HCT116 (cell line): ENCODE measurements around the gene CLEC11A. TPM values are rescaled to one million over a fixed set of nuclear protein-coding genes. Genes with fewer than 3 reads are reported as not detected.

Experiments used
- ATAC-seq: fragments of 200-7000 bp; cut with Tn5 transposase; 2 replicates; pipeline ENCODE4 v1.9.1; 2020; ENCODE audit warnings: mild to moderate bottlenecking, moderate library complexity
- BruUV-seq: library from RNA; stranded (reverse); fragments of 400-500 nt; replicated peaks from 2 replicates; lab custom pipeline; 2021; lab: Mats Ljungman, UMichigan
- CTCF ChIA-PET: fragments of 300-600 bp; sonication (Branson Sonifier 250); formaldehyde crosslinking; loops from one replicate; lab custom pipeline; 2021; ENCODE audit warnings: antibody characterized with exemption; lab: Charles Lee
- POLR2A ChIA-PET: fragments of 300-600, 350-600 bp; sonication (Branson Sonifier 250); formaldehyde crosslinking; loops from one replicate; lab custom pipeline; 2021; ENCODE audit warnings: antibody characterized with exemption; lab: Charles Lee
- RAD21 ChIA-PET, 2 experiments: fragments of 300-600 bp; sonication (Branson Sonifier 250); formaldehyde crosslinking; loops; one replicate each; lab custom pipeline; 2023; ENCODE audit warnings: low total read pairs in 2 of 2; ENCODE audit not compliant: uncharacterized antibody in 2 of 2, unreplicated experiment in 2 of 2, low non-redundant PET in 1 of 2; lab: Charles Lee
- DNase-seq: peaks from one replicate; pipeline ENCODE4 v3.0.0-alpha.2; 2010; ENCODE audit warnings: low read depth, low spot score
- H2AFZ ChIP-seq: fragments of 200-600 bp; shearing (Covaris generic), sonication (generic); 2 replicates; pipeline ENCODE4 v1.6.1; 2017; ENCODE audit warnings: low read depth, mixed run types, mixed read lengths, antibody characterized with exemption, low read length; ENCODE audit not compliant: poor library complexity, severe bottlenecking
- H3K27ac ChIP-seq: 2 replicates; pipeline ENCODE4 v1.5.1; 2012; ENCODE audit warnings: low read depth, low read length
- H3K27me3 ChIP-seq: fragments of 200-600 bp; sonication (generic); 2 replicates; pipeline ENCODE4 v1.6.1; 2016; ENCODE audit warnings: mixed run types, low read length, mixed read lengths; ENCODE audit not compliant: insufficient read depth
- H3K36me3 ChIP-seq, 2 experiments: fragments of 200-500 bp in 1 of 2; fragments of 200-600 bp in 1 of 2; sonication (Bioruptor generic) in 1 of 2; sonication (generic) in 1 of 2; 2 replicates each; pipeline versions ENCODE4 v1.5.1 to v1.6.1; 2014 to 2016; ENCODE audit warnings: low read length in 2 of 2, inconsistent platforms in 1 of 2, mixed read lengths in 1 of 2, mixed run types in 1 of 2; ENCODE audit not compliant: insufficient read depth in 2 of 2, control insufficient read depth in 1 of 2
- H3K4me1 ChIP-seq, 2 experiments: fragments of 200-600 bp in 1 of 2; sonication (generic) in 1 of 2; 2 replicates each; pipeline versions ENCODE4 v1.5.1 to v1.6.1; 2012 to 2017; ENCODE audit warnings: low read length in 2 of 2, inconsistent platforms in 1 of 2, mild to moderate bottlenecking in 1 of 2, mixed read lengths in 1 of 2, mixed run types in 1 of 2, moderate library complexity in 1 of 2; ENCODE audit not compliant: insufficient read depth in 2 of 2, control insufficient read depth in 1 of 2
- H3K4me2 ChIP-seq: fragments of 200-600 bp; sonication (generic); 2 replicates; pipeline ENCODE4 v1.6.1; 2017; ENCODE audit warnings: mixed run types, low read length, mixed read lengths
- H3K4me3 ChIP-seq, 2 experiments: fragments of 200-600 bp in 1 of 2; sonication (generic) in 1 of 2; replicated peaks in 1 of 2; 2 replicates each; pipeline ENCODE4 v1.5.1; 2011 to 2016; ENCODE audit warnings: low read length in 2 of 2, control low read depth in 1 of 2, low read depth in 1 of 2, mild to moderate bottlenecking in 1 of 2, mixed read lengths in 1 of 2, mixed run types in 1 of 2
- H3K79me2 ChIP-seq: fragments of 200-600 bp; sonication (generic); 2 replicates; pipeline ENCODE4 v1.6.1; 2017; ENCODE audit warnings: mild to moderate bottlenecking, mixed run types, low read length, moderate library complexity, mixed read lengths; ENCODE audit not compliant: insufficient read depth
- H3K9ac ChIP-seq: fragments of 200-600 bp; sonication (generic); 2 replicates; pipeline ENCODE4 v1.6.1; 2016; ENCODE audit warnings: low read length, mixed read lengths
- H3K9me2 ChIP-seq: fragments of 200-600 bp; sonication (generic), shearing (Covaris generic); 2 replicates; pipeline ENCODE4 v1.6.1; 2017; ENCODE audit warnings: mixed run types, mild to moderate bottlenecking, moderate library complexity; ENCODE audit not compliant: insufficient read depth
- H3K9me3 ChIP-seq, 2 experiments: fragments of 200-500 bp in 1 of 2; fragments of 200-600 bp in 1 of 2; sonication (Bioruptor generic) in 1 of 2; sonication (generic) in 1 of 2; 2 replicates each; pipeline ENCODE4 v1.6.1; 2014 to 2017; ENCODE audit warnings: low read length in 2 of 2, mixed read lengths in 2 of 2, inconsistent platforms in 1 of 2, low read depth in 1 of 2, mild to moderate bottlenecking in 1 of 2, mixed run types in 1 of 2, moderate library complexity in 1 of 2; ENCODE audit not compliant: control insufficient read depth in 1 of 2, insufficient read depth in 1 of 2
- H4K20me1 ChIP-seq: fragments of 200-600 bp; sonication (generic), shearing (Covaris generic); 2 replicates; pipeline ENCODE4 v1.6.1; 2017; ENCODE audit warnings: mixed run types, mild to moderate bottlenecking, moderate library complexity; ENCODE audit not compliant: insufficient read depth
- CBX3 ChIP-seq: IDR thresholded peaks from 2 replicates; pipeline ENCODE4 v1.6.1; 2012; ENCODE audit warnings: low read depth
- CEBPB ChIP-seq: IDR thresholded peaks from 2 replicates; pipeline ENCODE4 v1.6.1; 2012; ENCODE audit warnings: low read depth
- EGR1 ChIP-seq: IDR thresholded peaks from 2 replicates; pipeline ENCODE4 v1.6.1; 2012; ENCODE audit warnings: low read depth
- ELF1 ChIP-seq: IDR thresholded peaks from 2 replicates; pipeline ENCODE4 v1.6.1; 2012; ENCODE audit warnings: low read depth, borderline replicate concordance
- EZH2 ChIP-seq: fragments of 200-600 bp; sonication (generic); IDR thresholded peaks from 2 replicates; pipeline ENCODE4 v1.6.1; 2017; ENCODE audit warnings: antibody characterized with exemption, mixed run types
- EZH2phosphoT487 ChIP-seq: fragments of 200-600 bp; IDR thresholded peaks from 2 replicates; pipeline ENCODE4 v1.6.1; 2018; ENCODE audit warnings: antibody characterized with exemption, borderline replicate concordance
- FOSL1 ChIP-seq: IDR thresholded peaks from 2 replicates; pipeline ENCODE4 v1.6.1; 2012; ENCODE audit warnings: low read depth
- JUND ChIP-seq: IDR thresholded peaks from 2 replicates; pipeline ENCODE4 v1.6.1; 2012
- MAX ChIP-seq: IDR thresholded peaks from 2 replicates; pipeline ENCODE4 v1.6.1; 2012
- POLR2A ChIP-seq: IDR thresholded peaks from 2 replicates; pipeline ENCODE4 v1.7.0; 2011; ENCODE audit warnings: borderline replicate concordance; ENCODE audit not compliant: insufficient read depth, insufficient read length; ENCODE audit errors: extremely low read depth
- RAD21 ChIP-seq: IDR thresholded peaks from 2 replicates; pipeline ENCODE4 v1.6.1; 2012; ENCODE audit warnings: low read depth, mild to moderate bottlenecking
- SIN3A ChIP-seq: IDR thresholded peaks from 2 replicates; pipeline ENCODE4 v1.6.1; 2012; ENCODE audit warnings: low read depth
- SP1 ChIP-seq: IDR thresholded peaks from 2 replicates; pipeline ENCODE4 v1.6.1; 2012; ENCODE audit warnings: low read depth
- TCF7L2 ChIP-seq: IDR thresholded peaks from 2 replicates; pipeline ENCODE4 v1.7.0; 2011; ENCODE audit warnings: borderline replicate concordance, inconsistent platforms; ENCODE audit not compliant: insufficient read depth, insufficient read length; ENCODE audit errors: extremely low read depth
- YY1 ChIP-seq: IDR thresholded peaks from 2 replicates; pipeline ENCODE4 v1.6.1; 2011; ENCODE audit warnings: low read length, low read depth, moderate library complexity, mild to moderate bottlenecking; ENCODE audit not compliant: insufficient replicate concordance; ENCODE audit errors: extremely low read depth
- ZBTB33 ChIP-seq: IDR thresholded peaks from 2 replicates; pipeline ENCODE4 v1.6.1; 2011; ENCODE audit warnings: mild to moderate bottlenecking, low read length, moderate library complexity; ENCODE audit not compliant: insufficient replicate concordance; ENCODE audit errors: extremely low read depth
- ZFX ChIP-seq: fragments of 450-650 bp; IDR thresholded peaks from 2 replicates; pipeline ENCODE4 v1.6.1; 2017
- intact Hi-C: fragments of 100-400 bp; cut with micrococcal nuclease; formaldehyde crosslinking; loops from 2 replicates; pipeline ENCODE4 v1.10.0; 2022
- total RNA-seq: library from RNA; stranded (reverse); gene quantifications from one replicate; pipeline ENCODE4 v1.2.1, GENCODE V29; 2021; ENCODE audit not compliant: unreplicated experiment
- TF ChIP-seq, protein P1 (sequence below): IDR thresholded peaks from 2 replicates; pipeline ENCODE4 v1.6.1; 2012; ENCODE audit warnings: low read depth
- TF ChIP-seq, protein P2 (sequence below), 3 experiments: fragments of 200-600 bp in 1 of 3; sonication (generic) in 1 of 3; IDR thresholded peaks in 2 of 3; conservative IDR thresholded peaks in 1 of 3; 2 replicates each; pipeline ENCODE4 v1.5.1; 2012 to 2017; ENCODE audit warnings: low read depth in 2 of 3, low read length in 2 of 3, antibody characterized with exemption in 1 of 3, borderline replicate concordance in 1 of 3, control low read depth in 1 of 3, mild to moderate bottlenecking in 1 of 3, mixed read lengths in 1 of 3, mixed run types in 1 of 3, moderate library complexity in 1 of 3; ENCODE audit not compliant: insufficient read depth in 1 of 3
- TF ChIP-seq, protein P3 (sequence below): IDR thresholded peaks from 2 replicates; pipeline ENCODE4 v1.6.1; 2012

CLEC11A gene
- total RNA-seq, 1 experiment from 2014 or later = 7.1 TPM

DNA sequence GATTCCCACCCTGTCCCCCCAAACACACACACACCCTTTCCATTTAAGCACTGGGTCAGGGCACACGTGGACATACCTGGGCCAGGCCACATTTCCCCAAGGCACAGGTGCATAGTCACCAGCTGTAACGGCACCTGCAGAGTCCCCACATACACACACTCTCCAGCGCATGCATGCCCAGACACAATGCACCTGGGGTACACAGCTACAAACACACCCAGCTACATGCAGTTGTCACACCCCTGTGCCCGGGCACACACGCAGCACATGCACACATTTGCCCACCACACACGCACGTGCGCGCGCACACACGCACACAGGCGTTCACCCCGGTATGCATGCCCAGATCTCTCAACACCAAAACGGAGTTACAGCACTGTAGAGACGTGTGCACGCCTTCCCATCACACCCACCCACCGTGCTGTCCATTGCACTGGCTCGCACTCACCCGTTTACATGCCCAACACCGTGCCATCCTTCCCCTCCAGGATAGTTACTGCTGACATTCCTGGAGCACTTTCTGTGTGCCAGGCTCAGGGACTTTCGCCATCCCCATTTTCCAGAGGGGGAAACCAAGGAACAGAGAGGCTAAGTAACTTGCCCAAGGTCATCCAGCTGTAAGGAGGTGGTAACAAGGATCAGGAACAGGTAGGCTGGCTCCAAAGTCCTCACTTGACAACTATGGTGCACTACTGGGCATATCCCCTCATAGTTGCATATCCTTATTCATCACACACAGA is 2.8 kb upstream of the CLEC11A start:
- no TSS peak for BruUV-seq
- H3K9me2 ChIP-seq = no peaks in the 10 kb centered on the region
- H3K4me3 ChIP-seq = no peak overlapping the region
- intact Hi-C loops = loop anchor here (5.0 kb wide), 1 partner anchor 62 kb away; no protein-coding TSS in a partner anchor
- H3K4me1 ChIP-seq = peaks cover 12 to 40% of the 10 kb centered on the region in 2 experiments; a peak in 3 of 4 replicates
- no peaks in the 10 kb centered on the region for H3K9me3 ChIP-seq
- TF ChIP-seq CEBPB (no peak), YY1 (no peak), EGR1 (no peak), MAX (no peak), RAD21 (no peak), EZH2 (no peak), JUND (no peak), ZFX (no peak), ZBTB33 (no peak), SP1 (no peak), EZH2phosphoT487 (no peak), SIN3A (no peak), TCF7L2 (no peak), ELF1 (no peak), CBX3 (no peak), FOSL1 (no peak), POLR2A (no peak)
- TF ChIP-seq, protein P1, sequence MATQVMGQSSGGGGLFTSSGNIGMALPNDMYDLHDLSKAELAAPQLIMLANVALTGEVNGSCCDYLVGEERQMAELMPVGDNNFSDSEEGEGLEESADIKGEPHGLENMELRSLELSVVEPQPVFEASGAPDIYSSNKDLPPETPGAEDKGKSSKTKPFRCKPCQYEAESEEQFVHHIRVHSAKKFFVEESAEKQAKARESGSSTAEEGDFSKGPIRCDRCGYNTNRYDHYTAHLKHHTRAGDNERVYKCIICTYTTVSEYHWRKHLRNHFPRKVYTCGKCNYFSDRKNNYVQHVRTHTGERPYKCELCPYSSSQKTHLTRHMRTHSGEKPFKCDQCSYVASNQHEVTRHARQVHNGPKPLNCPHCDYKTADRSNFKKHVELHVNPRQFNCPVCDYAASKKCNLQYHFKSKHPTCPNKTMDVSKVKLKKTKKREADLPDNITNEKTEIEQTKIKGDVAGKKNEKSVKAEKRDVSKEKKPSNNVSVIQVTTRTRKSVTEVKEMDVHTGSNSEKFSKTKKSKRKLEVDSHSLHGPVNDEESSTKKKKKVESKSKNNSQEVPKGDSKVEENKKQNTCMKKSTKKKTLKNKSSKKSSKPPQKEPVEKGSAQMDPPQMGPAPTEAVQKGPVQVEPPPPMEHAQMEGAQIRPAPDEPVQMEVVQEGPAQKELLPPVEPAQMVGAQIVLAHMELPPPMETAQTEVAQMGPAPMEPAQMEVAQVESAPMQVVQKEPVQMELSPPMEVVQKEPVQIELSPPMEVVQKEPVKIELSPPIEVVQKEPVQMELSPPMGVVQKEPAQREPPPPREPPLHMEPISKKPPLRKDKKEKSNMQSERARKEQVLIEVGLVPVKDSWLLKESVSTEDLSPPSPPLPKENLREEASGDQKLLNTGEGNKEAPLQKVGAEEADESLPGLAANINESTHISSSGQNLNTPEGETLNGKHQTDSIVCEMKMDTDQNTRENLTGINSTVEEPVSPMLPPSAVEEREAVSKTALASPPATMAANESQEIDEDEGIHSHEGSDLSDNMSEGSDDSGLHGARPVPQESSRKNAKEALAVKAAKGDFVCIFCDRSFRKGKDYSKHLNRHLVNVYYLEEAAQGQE = no peak
- TF ChIP-seq, protein P2, sequence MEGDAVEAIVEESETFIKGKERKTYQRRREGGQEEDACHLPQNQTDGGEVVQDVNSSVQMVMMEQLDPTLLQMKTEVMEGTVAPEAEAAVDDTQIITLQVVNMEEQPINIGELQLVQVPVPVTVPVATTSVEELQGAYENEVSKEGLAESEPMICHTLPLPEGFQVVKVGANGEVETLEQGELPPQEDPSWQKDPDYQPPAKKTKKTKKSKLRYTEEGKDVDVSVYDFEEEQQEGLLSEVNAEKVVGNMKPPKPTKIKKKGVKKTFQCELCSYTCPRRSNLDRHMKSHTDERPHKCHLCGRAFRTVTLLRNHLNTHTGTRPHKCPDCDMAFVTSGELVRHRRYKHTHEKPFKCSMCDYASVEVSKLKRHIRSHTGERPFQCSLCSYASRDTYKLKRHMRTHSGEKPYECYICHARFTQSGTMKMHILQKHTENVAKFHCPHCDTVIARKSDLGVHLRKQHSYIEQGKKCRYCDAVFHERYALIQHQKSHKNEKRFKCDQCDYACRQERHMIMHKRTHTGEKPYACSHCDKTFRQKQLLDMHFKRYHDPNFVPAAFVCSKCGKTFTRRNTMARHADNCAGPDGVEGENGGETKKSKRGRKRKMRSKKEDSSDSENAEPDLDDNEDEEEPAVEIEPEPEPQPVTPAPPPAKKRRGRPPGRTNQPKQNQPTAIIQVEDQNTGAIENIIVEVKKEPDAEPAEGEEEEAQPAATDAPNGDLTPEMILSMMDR (IDR thresholded peaks at IDR 0.05 in 2 of 3, conservative IDR thresholded peaks at IDR 0.05 in 1 of 3; ENCODE audit: borderline replicate concordance in 1 of 3, insufficient read depth in 1 of 3, low read depth in 2 of 3, low read length in 2 of 3) = no peak
- TF ChIP-seq, protein P3, sequence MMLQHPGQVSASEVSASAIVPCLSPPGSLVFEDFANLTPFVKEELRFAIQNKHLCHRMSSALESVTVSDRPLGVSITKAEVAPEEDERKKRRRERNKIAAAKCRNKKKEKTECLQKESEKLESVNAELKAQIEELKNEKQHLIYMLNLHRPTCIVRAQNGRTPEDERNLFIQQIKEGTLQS = no peak
- no peak overlapping the region for H2AFZ ChIP-seq
- H4K20me1 ChIP-seq = no peaks in the 10 kb centered on the region
- POLR2A ChIA-PET = no interaction called here
- RAD21 ChIA-PET = no interaction called here
- H3K27ac ChIP-seq = no peak overlapping the region
- DNase-seq = no peak
- no peaks in the 10 kb centered on the region for H3K36me3 ChIP-seq
- H3K79me2 ChIP-seq = peaks cover 2% of the 10 kb centered on the region
- no peak for ATAC-seq
- H3K4me2 ChIP-seq = 0 out of 2 replicates have a peak overlapping the region, but pooled peaks have one; percentile 53
- no peaks in the 10 kb centered on the region for H3K27me3 ChIP-seq
- no peak overlapping the region for H3K9ac ChIP-seq
- CTCF ChIA-PET = interaction anchor here (0.9 to 1.0 kb wide), 2 partner anchors 17 to 63 kb away, joined by 3 to 4 read pairs; no protein-coding TSS in a partner anchor
